HepG2 (cell line): ENCODE results near the gene SRD5A3. TPM values are rescaled to one million over a fixed set of nuclear protein-coding genes. Genes with fewer than 3 reads are reported as not detected.
A peak's percentile ranks its signal among the peaks of the same experiment; 100 is the strongest.

ENCODE experiments used
- ATF7-NPFF ChIP-seq: sonication (generic); formaldehyde crosslinking; IDR thresholded peaks from 2 replicates; pipeline ENCODE4 v1.8.1; 2023; ENCODE audit warnings: mild to moderate bottlenecking, low read depth, missing genetic modification reagents, moderate library complexity
- CBX1 ChIP-seq: IDR thresholded peaks from one replicate; pipeline ENCODE4 v1.6.1; 2016; ENCODE audit warnings: antibody characterized with exemption, low read depth
- KDM2A ChIP-seq: sonication (generic); formaldehyde crosslinking; IDR thresholded peaks from 2 replicates; pipeline ENCODE4 v1.4.0; 2020; ENCODE audit warnings: low read depth, missing genetic modification reagents, borderline replicate concordance
- KDM6A ChIP-seq: IDR thresholded peaks from 2 replicates; pipeline ENCODE4 v1.6.1; 2016; ENCODE audit warnings: low read depth
- KMT2B ChIP-seq: IDR thresholded peaks from 2 replicates; pipeline ENCODE4 v1.6.1; 2016; ENCODE audit warnings: missing genetic modification reagents, missing compliant biosample characterization
- MYNN ChIP-seq: sonication (generic); formaldehyde crosslinking; IDR thresholded peaks from 2 replicates; pipeline ENCODE4 v1.4.0; 2020; ENCODE audit warnings: mild to moderate bottlenecking, low read depth, missing genetic modification reagents
- RAD21 ChIP-seq: fragments of 450-650 bp; formaldehyde crosslinking; IDR thresholded peaks from 2 replicates; pipeline ENCODE4 v1.5.0; 2020; ENCODE audit warnings: mild to moderate bottlenecking
- SP2 ChIP-seq: sonication (generic); formaldehyde crosslinking; IDR thresholded peaks from 2 replicates; pipeline ENCODE4 v1.5.1; 2020; ENCODE audit warnings: mild to moderate bottlenecking, missing genetic modification reagents
- ZNF232 ChIP-seq: sonication (generic); formaldehyde crosslinking; IDR thresholded peaks from 2 replicates; pipeline ENCODE4 v1.4.0; 2020; ENCODE audit warnings: missing genetic modification reagents, borderline replicate concordance
- ZNF282 ChIP-seq: fragments of 450-650 bp; IDR thresholded peaks from 2 replicates; pipeline ENCODE4 v1.6.1; 2018; ENCODE audit not compliant: partially characterized antibody
- ZNF333 ChIP-seq: sonication (generic); formaldehyde crosslinking; IDR thresholded peaks from 2 replicates; pipeline ENCODE4 v1.4.0; 2020; ENCODE audit warnings: mild to moderate bottlenecking, missing genetic modification reagents, borderline replicate concordance
- ZNF430 ChIP-seq: sonication (generic); formaldehyde crosslinking; IDR thresholded peaks from 2 replicates; pipeline ENCODE4 v1.9.0; 2021; ENCODE audit warnings: mild to moderate bottlenecking, missing genetic modification reagents
- ZNF567 ChIP-seq: sonication (generic); formaldehyde crosslinking; IDR thresholded peaks from 2 replicates; pipeline ENCODE4 v1.8.1; 2023; ENCODE audit warnings: mild to moderate bottlenecking, missing genetic modification reagents, borderline replicate concordance
- ZNF577 ChIP-seq: sonication (generic); formaldehyde crosslinking; IDR thresholded peaks from 2 replicates; pipeline ENCODE4 v1.4.0; 2020; ENCODE audit warnings: mild to moderate bottlenecking, low read depth, missing genetic modification reagents, borderline replicate concordance
- polyA plus RNA-seq, 8 experiments: library from polyadenylated mRNA; depleted of rRNA in 3 of 8; stranded (reverse) in 7 of 8; unstranded in 1 of 8; fragments of >200 nt; fragmentation: Illumina TruSeq in 4 of 8; extraction: Trizol in 4 of 8; gene quantifications; 2 replicates each; pipeline versions ENCODE4 v1.2.1 to v1.2.3, GENCODE V29; 2011 to 2016; ENCODE audit warnings: low read depth in 4 of 8, missing spikeins in 1 of 8, mixed read lengths in 1 of 8; ENCODE audit not compliant: insufficient read depth in 1 of 8
- total RNA-seq, 5 experiments: library from RNA; depleted of rRNA; stranded (reverse); fragments of >200 nt; fragmentation: Illumina TruSeq; extraction: Trizol; gene quantifications; 2 replicates each; pipeline ENCODE4 v1.2.3, GENCODE V29; 2016; ENCODE audit warnings: low read depth in 1 of 5
- TF ChIP-seq, protein P1 (sequence below): sonication (generic); formaldehyde crosslinking; IDR thresholded peaks from 2 replicates; pipeline ENCODE4 v1.4.0; 2020; ENCODE audit warnings: missing genetic modification reagents, borderline replicate concordance
- TF ChIP-seq, protein P2 (sequence below): sonication (generic); IDR thresholded peaks from 2 replicates; pipeline ENCODE4 v1.6.1; 2016; ENCODE audit warnings: low read depth, borderline replicate concordance
- TF ChIP-seq, protein P3 (sequence below): IDR thresholded peaks from 2 replicates; pipeline ENCODE4 v1.6.1; 2016; ENCODE audit warnings: low read depth, borderline replicate concordance
- TF ChIP-seq, protein P4 (sequence below): sonication (generic); formaldehyde crosslinking; IDR thresholded peaks from 2 replicates; pipeline ENCODE4 v1.4.0; 2020; ENCODE audit warnings: missing genetic modification reagents
- TF ChIP-seq, protein P5 (sequence below): sonication (generic); formaldehyde crosslinking; IDR thresholded peaks from 2 replicates; pipeline ENCODE4 v1.4.0; 2020; ENCODE audit warnings: missing genetic modification reagents

SRD5A3 gene
- total and polyA plus RNA-seq, 2 of the 13 experiments (the other 11 are each of a cell fraction or from before 2014, with no cell fraction given) = 12.4 to 18.4 TPM

DNA sequence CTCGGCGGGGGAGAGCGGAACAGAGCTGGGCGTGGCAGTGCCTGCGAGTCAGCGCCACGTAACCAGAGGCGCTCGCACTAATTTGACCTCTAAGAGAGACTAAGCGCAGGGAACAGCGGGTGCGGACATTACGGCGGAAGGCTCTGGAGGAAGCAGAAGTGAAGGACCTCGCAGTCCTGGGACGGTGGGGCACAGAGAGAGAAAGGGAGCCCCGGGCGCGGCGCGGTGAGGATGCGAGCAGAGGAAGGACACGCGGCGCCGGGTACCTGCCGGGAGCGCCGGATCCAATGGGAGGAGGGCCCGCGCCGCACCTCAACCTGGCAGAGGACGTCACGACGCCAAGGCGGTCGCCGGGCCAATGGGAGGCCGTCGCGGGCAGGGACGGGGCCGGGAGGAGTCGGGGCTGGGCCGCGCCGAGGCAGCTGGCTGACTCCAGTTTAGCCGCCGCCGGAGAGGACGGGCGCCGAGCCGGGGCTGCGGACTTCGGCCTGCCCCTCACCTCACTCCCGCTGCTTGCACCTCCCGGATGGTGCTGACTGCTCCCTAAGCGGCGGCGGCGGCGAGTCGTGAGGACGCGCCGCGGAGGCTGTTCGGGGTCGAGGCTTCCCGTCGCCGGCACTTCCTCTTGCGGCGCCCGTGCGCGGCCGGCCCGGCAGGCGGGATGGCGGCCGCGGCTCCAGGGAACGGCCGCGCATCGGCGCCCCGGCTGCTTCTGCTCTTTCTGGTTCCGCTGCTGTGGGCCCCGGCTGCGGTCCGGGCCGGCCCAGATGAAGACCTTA lies 49.7 kb downstream of the SRD5A3 start, which contains the start of gene TMEM165 (continued):
- TF ChIP-seq ZNF333 = 0 out of 2 replicates have a peak, but pooled peaks have one; percentile 82
- TF ChIP-seq ZNF577 (CRISPR knock-in tag) = 0 out of 2 replicates have a peak, but pooled peaks have one; percentile 71
- no peak for TF ChIP-seq CBX1
- TF ChIP-seq KDM6A = no peak
- TF ChIP-seq, protein P1, sequence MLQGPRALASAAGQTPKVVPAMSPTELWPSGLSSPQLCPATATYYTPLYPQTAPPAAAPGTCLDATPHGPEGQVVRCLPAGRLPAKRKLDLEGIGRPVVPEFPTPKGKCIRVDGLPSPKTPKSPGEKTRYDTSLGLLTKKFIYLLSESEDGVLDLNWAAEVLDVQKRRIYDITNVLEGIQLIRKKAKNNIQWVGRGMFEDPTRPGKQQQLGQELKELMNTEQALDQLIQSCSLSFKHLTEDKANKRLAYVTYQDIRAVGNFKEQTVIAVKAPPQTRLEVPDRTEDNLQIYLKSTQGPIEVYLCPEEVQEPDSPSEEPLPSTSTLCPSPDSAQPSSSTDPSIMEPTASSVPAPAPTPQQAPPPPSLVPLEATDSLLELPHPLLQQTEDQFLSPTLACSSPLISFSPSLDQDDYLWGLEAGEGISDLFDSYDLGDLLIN (CRISPR knock-in tag) = no peak
- TF ChIP-seq MYNN = no peak
- TF ChIP-seq ZNF567 (CRISPR knock-in tag) = 0 out of 2 replicates have a peak, but pooled peaks have one; percentile 52
- peak; percentile 81 for TF ChIP-seq KMT2B
- TF ChIP-seq ZNF232 (CRISPR knock-in tag) = no peak; the same call in 1 of the 2 replicates
- TF ChIP-seq, protein P2, sequence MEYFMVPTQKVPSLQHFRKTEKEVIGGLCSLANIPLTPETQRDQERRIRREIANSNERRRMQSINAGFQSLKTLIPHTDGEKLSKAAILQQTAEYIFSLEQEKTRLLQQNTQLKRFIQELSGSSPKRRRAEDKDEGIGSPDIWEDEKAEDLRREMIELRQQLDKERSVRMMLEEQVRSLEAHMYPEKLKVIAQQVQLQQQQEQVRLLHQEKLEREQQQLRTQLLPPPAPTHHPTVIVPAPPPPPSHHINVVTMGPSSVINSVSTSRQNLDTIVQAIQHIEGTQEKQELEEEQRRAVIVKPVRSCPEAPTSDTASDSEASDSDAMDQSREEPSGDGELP = peak; percentile 69; the same call in 1 of the 2 replicates
- TF ChIP-seq, protein P3, sequence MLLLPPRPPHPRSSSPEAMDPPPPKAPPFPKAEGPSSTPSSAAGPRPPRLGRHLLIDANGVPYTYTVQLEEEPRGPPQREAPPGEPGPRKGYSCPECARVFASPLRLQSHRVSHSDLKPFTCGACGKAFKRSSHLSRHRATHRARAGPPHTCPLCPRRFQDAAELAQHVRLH (CRISPR knock-in tag) = peak; percentile 16; the same call in 1 of the 2 replicates
- TF ChIP-seq ATF7-NPFF (CRISPR knock-in tag) = no peak; the same call in none of the 2 replicates
- TF ChIP-seq RAD21 = no peak; the same call in 1 of the 2 replicates
- TF ChIP-seq ZNF282 = no peak
- TF ChIP-seq, protein P4, sequence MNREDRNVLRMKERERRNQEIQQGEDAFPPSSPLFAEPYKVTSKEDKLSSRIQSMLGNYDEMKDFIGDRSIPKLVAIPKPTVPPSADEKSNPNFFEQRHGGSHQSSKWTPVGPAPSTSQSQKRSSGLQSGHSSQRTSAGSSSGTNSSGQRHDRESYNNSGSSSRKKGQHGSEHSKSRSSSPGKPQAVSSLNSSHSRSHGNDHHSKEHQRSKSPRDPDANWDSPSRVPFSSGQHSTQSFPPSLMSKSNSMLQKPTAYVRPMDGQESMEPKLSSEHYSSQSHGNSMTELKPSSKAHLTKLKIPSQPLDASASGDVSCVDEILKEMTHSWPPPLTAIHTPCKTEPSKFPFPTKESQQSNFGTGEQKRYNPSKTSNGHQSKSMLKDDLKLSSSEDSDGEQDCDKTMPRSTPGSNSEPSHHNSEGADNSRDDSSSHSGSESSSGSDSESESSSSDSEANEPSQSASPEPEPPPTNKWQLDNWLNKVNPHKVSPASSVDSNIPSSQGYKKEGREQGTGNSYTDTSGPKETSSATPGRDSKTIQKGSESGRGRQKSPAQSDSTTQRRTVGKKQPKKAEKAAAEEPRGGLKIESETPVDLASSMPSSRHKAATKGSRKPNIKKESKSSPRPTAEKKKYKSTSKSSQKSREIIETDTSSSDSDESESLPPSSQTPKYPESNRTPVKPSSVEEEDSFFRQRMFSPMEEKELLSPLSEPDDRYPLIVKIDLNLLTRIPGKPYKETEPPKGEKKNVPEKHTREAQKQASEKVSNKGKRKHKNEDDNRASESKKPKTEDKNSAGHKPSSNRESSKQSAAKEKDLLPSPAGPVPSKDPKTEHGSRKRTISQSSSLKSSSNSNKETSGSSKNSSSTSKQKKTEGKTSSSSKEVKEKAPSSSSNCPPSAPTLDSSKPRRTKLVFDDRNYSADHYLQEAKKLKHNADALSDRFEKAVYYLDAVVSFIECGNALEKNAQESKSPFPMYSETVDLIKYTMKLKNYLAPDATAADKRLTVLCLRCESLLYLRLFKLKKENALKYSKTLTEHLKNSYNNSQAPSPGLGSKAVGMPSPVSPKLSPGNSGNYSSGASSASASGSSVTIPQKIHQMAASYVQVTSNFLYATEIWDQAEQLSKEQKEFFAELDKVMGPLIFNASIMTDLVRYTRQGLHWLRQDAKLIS (CRISPR knock-in tag) = no peak
- peak; percentile 59 for TF ChIP-seq SP2
- TF ChIP-seq ZNF430 = peak; percentile 75; the same call in 1 of the 2 replicates
- TF ChIP-seq KDM2A (CRISPR knock-in tag) = peak; percentile 76
- TF ChIP-seq, protein P5, sequence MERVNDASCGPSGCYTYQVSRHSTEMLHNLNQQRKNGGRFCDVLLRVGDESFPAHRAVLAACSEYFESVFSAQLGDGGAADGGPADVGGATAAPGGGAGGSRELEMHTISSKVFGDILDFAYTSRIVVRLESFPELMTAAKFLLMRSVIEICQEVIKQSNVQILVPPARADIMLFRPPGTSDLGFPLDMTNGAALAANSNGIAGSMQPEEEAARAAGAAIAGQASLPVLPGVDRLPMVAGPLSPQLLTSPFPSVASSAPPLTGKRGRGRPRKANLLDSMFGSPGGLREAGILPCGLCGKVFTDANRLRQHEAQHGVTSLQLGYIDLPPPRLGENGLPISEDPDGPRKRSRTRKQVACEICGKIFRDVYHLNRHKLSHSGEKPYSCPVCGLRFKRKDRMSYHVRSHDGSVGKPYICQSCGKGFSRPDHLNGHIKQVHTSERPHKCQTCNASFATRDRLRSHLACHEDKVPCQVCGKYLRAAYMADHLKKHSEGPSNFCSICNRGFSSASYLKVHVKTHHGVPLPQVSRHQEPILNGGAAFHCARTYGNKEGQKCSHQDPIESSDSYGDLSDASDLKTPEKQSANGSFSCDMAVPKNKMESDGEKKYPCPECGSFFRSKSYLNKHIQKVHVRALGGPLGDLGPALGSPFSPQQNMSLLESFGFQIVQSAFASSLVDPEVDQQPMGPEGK = peak; percentile 31
